HFF-Myc (cell line): Measurements from ENCODE around the gene ADK.

Source experiments
- DNase-seq: peaks from one replicate; pipeline ENCODE4 v3.0.0-alpha.2; 2011; ENCODE audit warnings: low read depth; ENCODE audit errors: extremely low read depth
- H3K4me3 ChIP-seq: replicated peaks from 2 replicates; pipeline ENCODE4 v1.5.1; 2011; ENCODE audit warnings: low read depth, mild to moderate bottlenecking, control low read depth, low read length
- TF ChIP-seq, protein P1 (sequence below): IDR thresholded peaks from 2 replicates; pipeline ENCODE4 v1.5.1; 2012; ENCODE audit warnings: mild to moderate bottlenecking, low read depth, low read length, control low read depth; ENCODE audit errors: missing control alignments

The ADK gene

DNA sequence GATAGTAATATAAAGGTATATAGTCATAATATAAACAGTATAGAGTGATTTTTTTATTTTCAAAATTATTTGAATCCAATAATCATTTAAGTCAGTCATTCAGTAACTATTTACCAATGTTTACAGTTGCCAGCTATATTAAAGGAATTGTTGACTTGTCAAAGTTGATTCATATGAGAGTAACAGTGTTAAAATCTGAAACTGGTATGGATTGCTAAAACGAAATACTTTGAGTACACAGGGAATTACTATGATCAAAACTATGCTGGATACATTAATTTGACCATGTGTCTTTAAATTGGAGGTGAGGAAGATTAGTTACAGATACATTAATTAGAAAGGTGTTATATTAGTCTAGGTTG is 282.6 kb downstream of the ADK start:
- no peak for DNase-seq
- no peak overlapping the region for H3K4me3 ChIP-seq
- TF ChIP-seq, protein P1, sequence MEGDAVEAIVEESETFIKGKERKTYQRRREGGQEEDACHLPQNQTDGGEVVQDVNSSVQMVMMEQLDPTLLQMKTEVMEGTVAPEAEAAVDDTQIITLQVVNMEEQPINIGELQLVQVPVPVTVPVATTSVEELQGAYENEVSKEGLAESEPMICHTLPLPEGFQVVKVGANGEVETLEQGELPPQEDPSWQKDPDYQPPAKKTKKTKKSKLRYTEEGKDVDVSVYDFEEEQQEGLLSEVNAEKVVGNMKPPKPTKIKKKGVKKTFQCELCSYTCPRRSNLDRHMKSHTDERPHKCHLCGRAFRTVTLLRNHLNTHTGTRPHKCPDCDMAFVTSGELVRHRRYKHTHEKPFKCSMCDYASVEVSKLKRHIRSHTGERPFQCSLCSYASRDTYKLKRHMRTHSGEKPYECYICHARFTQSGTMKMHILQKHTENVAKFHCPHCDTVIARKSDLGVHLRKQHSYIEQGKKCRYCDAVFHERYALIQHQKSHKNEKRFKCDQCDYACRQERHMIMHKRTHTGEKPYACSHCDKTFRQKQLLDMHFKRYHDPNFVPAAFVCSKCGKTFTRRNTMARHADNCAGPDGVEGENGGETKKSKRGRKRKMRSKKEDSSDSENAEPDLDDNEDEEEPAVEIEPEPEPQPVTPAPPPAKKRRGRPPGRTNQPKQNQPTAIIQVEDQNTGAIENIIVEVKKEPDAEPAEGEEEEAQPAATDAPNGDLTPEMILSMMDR = no peak

DNA sequence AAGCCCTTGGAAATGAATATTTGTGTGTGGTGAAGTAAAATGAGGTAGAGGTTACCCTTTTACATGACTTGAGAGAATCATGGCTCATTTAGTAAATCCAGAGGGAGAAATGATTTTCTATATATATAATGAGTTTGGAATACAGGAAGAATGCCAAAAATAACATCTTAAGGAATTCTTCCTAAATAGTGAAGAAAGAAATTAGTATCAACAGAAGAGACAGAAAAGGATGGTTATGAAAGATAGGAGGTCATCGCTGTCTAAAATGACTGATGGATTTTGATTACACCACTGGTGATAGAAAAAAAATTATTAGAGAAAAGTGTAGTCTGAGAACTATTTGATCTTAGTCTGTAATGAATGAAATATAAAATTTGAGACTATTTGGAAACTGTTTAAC is 283.0 kb downstream of the ADK start:
- DNase-seq = no peak
- H3K4me3 ChIP-seq = no peak overlapping the region
- TF ChIP-seq, protein P1 = no peak

DNA sequence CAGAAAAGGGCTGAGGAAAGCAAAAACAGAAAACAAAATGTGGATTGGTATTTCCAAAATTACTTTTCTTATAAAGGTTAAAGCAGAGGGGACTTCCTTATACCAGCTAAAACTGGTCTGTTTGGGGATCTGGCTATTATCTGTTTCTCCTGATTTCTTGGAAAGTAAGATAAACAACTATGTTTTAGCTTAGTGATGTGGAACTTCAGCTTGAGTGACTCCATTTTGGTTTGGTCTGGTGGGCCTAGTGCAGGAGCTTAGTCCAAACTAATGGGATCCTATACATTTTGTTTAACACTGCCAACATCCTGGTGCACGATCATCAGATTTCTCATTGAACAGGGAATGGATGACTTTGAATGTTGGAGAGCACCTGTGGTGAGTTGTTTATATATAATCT is 283.5 kb downstream of the ADK start:
- no peak overlapping the region for H3K4me3 ChIP-seq
- no peak for DNase-seq
- TF ChIP-seq, protein P1 = no peak

DNA sequence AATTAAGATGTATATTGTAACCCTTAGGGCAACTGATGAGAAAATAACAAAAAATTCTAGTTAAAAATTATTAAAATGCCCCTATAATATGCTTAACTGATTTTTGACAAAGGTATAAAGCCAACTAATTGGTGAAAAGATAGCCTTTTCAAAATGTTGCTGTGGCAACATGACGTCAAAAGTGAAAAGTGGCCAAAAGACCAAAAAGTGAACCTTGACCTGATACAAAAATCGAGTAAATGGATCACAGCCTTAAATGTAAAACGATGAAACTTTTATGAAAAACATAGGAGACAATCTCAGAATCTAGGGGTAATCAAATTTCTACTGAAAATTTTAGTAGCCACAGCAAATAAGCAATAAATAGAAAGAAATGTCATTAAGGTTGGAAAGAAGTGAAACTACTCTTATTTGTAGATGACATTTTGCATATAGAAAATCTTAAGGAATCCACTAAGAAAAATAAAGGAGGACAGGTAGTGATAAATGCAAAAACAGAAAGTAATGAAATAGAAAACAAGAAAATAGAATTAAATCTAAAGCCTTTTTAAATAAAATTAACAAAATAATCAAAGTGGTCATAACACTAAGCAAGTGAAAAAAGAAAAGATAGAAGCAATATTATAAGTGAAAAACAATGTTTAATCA is 285.6 kb downstream of the ADK start:
- DNase-seq = no peak
- TF ChIP-seq, protein P1 = no peak
- H3K4me3 ChIP-seq = no peak overlapping the region

DNA sequence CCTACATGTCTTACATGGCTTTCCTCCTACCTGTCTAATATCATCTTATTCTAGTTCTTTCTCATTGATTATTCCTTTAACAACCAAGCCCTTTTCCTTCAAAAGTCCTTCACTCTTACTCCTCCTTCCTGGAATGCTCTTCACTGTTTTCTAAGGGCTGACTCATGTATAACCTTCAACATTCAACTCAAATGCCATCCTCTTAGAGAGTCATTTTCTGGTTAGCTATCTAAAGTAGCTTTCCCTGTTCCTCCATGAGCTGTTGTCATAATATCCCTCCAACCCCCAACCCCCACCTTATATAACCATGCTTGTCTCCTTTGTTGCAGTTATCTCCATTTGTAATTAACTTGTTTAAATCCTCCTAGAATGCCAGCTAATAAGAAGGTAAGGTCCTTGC is 286.8 kb downstream of the ADK start:
- DNase-seq = no peak

DNA sequence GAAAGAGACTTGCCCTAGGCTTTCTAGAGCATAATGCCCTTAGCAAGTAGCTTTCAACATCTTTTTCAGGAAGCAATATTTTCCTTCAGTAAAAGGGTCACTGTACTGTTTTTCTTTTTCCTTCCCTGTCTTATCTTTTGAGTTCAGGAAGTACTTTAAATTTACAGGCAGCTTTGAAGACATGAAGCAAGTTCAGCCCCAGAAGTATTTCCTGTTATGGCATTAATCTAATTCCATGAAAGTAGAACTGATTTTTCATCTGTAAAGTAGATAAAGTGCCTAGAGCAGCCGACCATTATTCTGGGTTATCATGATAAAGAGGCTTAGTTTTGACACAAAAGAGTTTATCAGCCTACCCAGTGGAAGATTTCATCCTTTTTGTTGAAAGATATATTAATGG is 288.2 kb downstream of the ADK start:
- DNase-seq = no peak
- H3K4me3 ChIP-seq = no peak overlapping the region
- TF ChIP-seq, protein P1 = no peak

More for the DNA sequence above, 286.8 kb downstream of the ADK start:
- H3K4me3 ChIP-seq = no peak overlapping the region
- TF ChIP-seq, protein P1 = no peak

DNA sequence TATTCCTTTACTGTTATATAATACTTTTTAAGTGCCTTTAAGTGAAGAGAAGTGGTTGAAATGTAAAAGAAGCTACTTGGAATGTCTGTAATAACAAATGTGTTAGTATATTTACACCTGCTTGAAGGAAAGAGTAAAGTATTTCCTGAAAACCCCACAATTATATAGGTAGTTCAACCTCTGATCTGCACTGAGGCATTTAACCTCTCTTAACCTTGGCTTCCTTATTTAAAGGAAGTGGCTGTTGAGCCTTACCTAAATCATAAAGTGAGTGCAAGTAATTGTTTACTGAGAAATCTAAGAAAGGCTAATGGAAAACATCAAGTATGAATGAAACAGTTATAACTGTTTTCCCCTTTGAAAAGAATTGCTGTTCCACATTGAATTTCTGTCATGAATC is 294.5 kb downstream of the ADK start:
- no peak for DNase-seq
- H3K4me3 ChIP-seq = no peak overlapping the region
- TF ChIP-seq, protein P1 = no peak
